T-cell (primary cell): ENCODE data around the gene CEP192. TPM values are rescaled to one million over a fixed set of nuclear protein-coding genes. Genes with fewer than 3 reads are reported as not detected.
"Not testable (repeated sequence)": the region's sequence is repeated elsewhere in the genome, so short reads cannot be mapped to it uniquely, and the experiment has no call there.

Experiments
- ATAC-seq, 4 experiments: fragments of 200-7000 bp in 3 of 4; fragments of 150-1000 bp in 1 of 4; cut with Tn5 transposase; replicated peaks in 1 of 4; 1 replicate in 3 of 4; 2 replicates in 1 of 4; pipeline ENCODE4 v1.10.0; 2021; ENCODE audit warnings: moderate library complexity in 3 of 4, mild to moderate bottlenecking in 2 of 4, moderate number of reproducible peaks in 1 of 4
- CTCF ChIA-PET, 2 donors: fragments of 300-600 bp; sonication (Branson Sonifier 250); formaldehyde crosslinking; loops; one replicate each; lab custom pipeline; 2022; ENCODE audit warnings: antibody characterized with exemption in 2 of 2; lab: Charles Lee
- POLR2A ChIA-PET, 2 donors: fragments of 300-600 bp; sonication (Branson Sonifier 250); formaldehyde crosslinking; loops; one replicate each; lab custom pipeline; 2022; ENCODE audit warnings: antibody characterized with exemption in 2 of 2; lab: Charles Lee
- DNase-seq, 35 experiments: peaks; one replicate each; pipeline versions ENCODE4 v3.0.0 to v3.0.0-alpha.2; 2013 to 2023
- H3K27ac ChIP-seq: one replicate; pipeline ENCODE4 v1.5.1; 2013; ENCODE audit warnings: low read length
- H3K27me3 ChIP-seq, 2 experiments: replicated peaks in 1 of 2; 1 replicate in 1 of 2; 2 replicates in 1 of 2; pipeline versions ENCODE4 v1.6.1 to v1.7.0; 2013; ENCODE audit warnings: low read length in 1 of 2, mixed read lengths in 1 of 2; ENCODE audit not compliant: control insufficient read depth in 2 of 2, insufficient read depth in 2 of 2; ENCODE audit errors: extremely low read depth in 1 of 2
- H3K36me3 ChIP-seq, 2 donors: 1 replicate in 1 of 2; 2 replicates in 1 of 2; pipeline versions ENCODE4 v1.6.1 to v1.7.0; 2013; ENCODE audit warnings: low read length in 1 of 2; ENCODE audit not compliant: control insufficient read depth in 2 of 2, insufficient read depth in 1 of 2; ENCODE audit errors: extremely low read depth in 1 of 2
- H3K4me1 ChIP-seq, 2 experiments: 1 replicate in 1 of 2; 2 replicates in 1 of 2; pipeline versions ENCODE4 v1.6.1 to v1.7.0; 2013; ENCODE audit warnings: low read length in 2 of 2, mixed read lengths in 1 of 2; ENCODE audit not compliant: insufficient read depth in 2 of 2, control insufficient read depth in 1 of 2; ENCODE audit errors: extremely low read depth in 1 of 2
- H3K4me3 ChIP-seq, 2 donors: 1 replicate in 1 of 2; 2 replicates in 1 of 2; pipeline versions ENCODE4 v1.5.1 to v1.7.0; 2013; ENCODE audit warnings: mild to moderate bottlenecking in 2 of 2, low read length in 1 of 2, moderate library complexity in 1 of 2; ENCODE audit not compliant: control insufficient read depth in 1 of 2; ENCODE audit errors: extremely low read depth in 1 of 2
- H3K9me3 ChIP-seq: 2 replicates; pipeline ENCODE4 v1.7.0; 2013
- H3K27ac Mint-ChIP-seq, 2 donors: one replicate each; pipeline ENCODE4 v1.8.0; 2020 to 2021; ENCODE audit warnings: mild to moderate bottlenecking in 2 of 2, mixed read lengths in 2 of 2
- H3K27me3 Mint-ChIP-seq, 2 donors: one replicate each; pipeline ENCODE4 v1.8.0; 2021 to 2022; ENCODE audit warnings: mixed read lengths in 2 of 2
- H3K36me3 Mint-ChIP-seq: one replicate; pipeline ENCODE4 v1.8.0; 2021; ENCODE audit warnings: mixed read lengths
- H3K4me1 Mint-ChIP-seq, 3 donors: one replicate each; pipeline ENCODE4 v1.8.0; 2020 to 2022; ENCODE audit warnings: mixed read lengths in 3 of 3, mild to moderate bottlenecking in 1 of 3
- H3K4me3 Mint-ChIP-seq, 3 donors: one replicate each; pipeline ENCODE4 v1.8.0; 2020 to 2022; ENCODE audit warnings: mild to moderate bottlenecking in 3 of 3, mixed read lengths in 3 of 3, moderate library complexity in 3 of 3
- H3K9me3 Mint-ChIP-seq, 3 donors: one replicate each; pipeline ENCODE4 v1.8.0; 2020 to 2022; ENCODE audit warnings: mixed read lengths in 3 of 3
- whole genome bisulfite sequencing: methylation state at CpG from one replicate; pipeline ENCODE4 v1.1.5; 2013; ENCODE audit warnings: missing lambda C conversion rate; ENCODE audit not compliant: insufficient coverage; 5-methylcytosine and 5-hydroxymethylcytosine counted together
- total RNA-seq, 35 experiments: library from RNA in 6 of 35; stranded (reverse) in 6 of 35; fragments of 120-200 nt in 1 of 35; gene quantifications; one replicate each; pipeline versions ENCODE4 v1.2.1 to v1.2.4 and lab custom pipeline; 2013 to 2026

Gene CEP192
- total RNA-seq, 5 donors from 2014 or later (not counting 1 experiment from before 2014, with no cell fraction given): 28.9 to 37.2 (median 32.9) TPM

DNA sequence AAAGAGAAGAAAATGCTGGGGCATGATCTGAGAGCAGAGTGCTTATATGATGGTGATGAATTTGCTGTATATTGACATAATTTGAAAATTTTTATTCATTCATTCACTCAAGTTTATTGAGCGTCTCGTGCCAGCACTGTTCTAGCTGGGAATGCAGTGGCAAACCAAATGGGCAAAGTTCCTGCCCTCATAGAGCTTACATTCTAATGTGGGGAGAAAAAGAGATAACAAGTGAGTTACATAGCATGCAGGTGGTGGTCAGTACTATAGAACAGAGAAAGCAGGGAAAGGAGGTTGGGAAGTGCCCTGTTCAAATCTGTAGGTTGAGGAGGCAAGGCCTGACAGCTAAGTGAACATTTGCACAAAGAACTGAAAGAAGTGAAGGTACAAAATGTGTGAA, 4.3 kb downstream of the CEP192 start:
- H3K27ac Mint-ChIP-seq: no peak overlapping the region
- no peaks in the 10 kb centered on the region for H3K27me3 Mint-ChIP-seq
- no peaks in the 10 kb centered on the region for H3K27me3 ChIP-seq
- POLR2A ChIA-PET: interaction anchor here in 1 of 2 donors (0.5 kb wide), 1 partner anchor 271 kb away, joined by 3 read pairs; no protein-coding TSS in a partner anchor
- H3K4me1 ChIP-seq: peaks cover 10 to 27% of the 10 kb centered on the region in 2 experiments
- H3K27ac ChIP-seq: no peak overlapping the region
- DNase-seq (no peak), ATAC-seq (no peak)
- H3K4me1 Mint-ChIP-seq: peaks cover 21 to 25% (median 24%) of the 10 kb centered on the region in 3 donors
- no peaks in the 10 kb centered on the region for H3K9me3 ChIP-seq
- H3K4me3 ChIP-seq: no peak overlapping the region
- H3K4me3 Mint-ChIP-seq: no peak overlapping the region
- CTCF ChIA-PET: no interaction called here
- no CpG with 5 or more reads among the region's 2 CpGs for WGBS
- no peaks in the 10 kb centered on the region for H3K9me3 Mint-ChIP-seq
- H3K36me3 Mint-ChIP-seq: peaks cover 5% of the 10 kb centered on the region
- H3K36me3 ChIP-seq: peaks cover 0 to 4% of the 10 kb centered on the region in 2 donors

DNA sequence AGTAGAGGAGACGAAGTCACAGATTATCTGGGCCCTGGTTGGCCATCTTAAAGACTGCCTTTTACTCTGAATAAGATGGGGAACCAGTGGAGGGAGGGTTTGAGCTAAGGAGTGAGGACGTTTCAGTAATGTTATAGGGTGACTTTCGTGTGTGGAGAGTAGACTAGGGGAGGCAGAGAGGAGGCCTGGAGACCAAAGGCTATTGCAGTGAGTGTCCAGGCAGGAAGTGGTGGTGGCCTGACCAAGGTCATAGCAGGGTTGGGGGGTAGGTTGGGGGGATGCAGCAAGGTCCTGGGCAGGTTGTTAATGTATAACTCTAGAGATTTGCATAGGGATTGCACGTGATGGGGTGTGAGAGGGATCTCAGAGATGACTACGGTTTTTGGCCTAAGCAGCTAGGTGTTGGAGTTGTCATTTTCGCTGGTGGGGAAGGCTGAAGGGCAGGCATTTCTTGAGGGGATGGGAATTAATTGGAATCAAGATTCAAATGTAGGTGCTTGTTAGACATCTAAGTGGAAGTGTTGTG, 4.9 kb downstream of the CEP192 start:
- H3K9me3 ChIP-seq: no peaks in the 10 kb centered on the region
- 88% methylated on average over 6 of the region's 6 CpGs for WGBS
- no peak for ATAC-seq
- DNase-seq: no peak
- ChIA-PET POLR2A (interaction anchor here in 1 of 2 donors (0.6 kb wide), 1 partner anchor 100 kb away, joined by 4 read pairs; no protein-coding TSS in a partner anchor), CTCF (no interaction called here)
- H3K4me1 ChIP-seq: peaks cover 9 to 24% of the 10 kb centered on the region in 2 experiments
- no peak overlapping the region for H3K4me3 ChIP-seq
- Mint-ChIP-seq H3K4me3 (no peak overlapping the region), H3K4me1 (peaks cover 16 to 22% (median 18%) of the 10 kb centered on the region in 3 donors), H3K27ac (no peak overlapping the region), H3K27me3 (no peaks in the 10 kb centered on the region), H3K9me3 (no peaks in the 10 kb centered on the region), H3K36me3 (peaks cover 5% of the 10 kb centered on the region)
- no peaks in the 10 kb centered on the region for H3K27me3 ChIP-seq
- H3K36me3 ChIP-seq: peaks cover 0 to 9% of the 10 kb centered on the region in 2 donors
- no peak overlapping the region for H3K27ac ChIP-seq

DNA sequence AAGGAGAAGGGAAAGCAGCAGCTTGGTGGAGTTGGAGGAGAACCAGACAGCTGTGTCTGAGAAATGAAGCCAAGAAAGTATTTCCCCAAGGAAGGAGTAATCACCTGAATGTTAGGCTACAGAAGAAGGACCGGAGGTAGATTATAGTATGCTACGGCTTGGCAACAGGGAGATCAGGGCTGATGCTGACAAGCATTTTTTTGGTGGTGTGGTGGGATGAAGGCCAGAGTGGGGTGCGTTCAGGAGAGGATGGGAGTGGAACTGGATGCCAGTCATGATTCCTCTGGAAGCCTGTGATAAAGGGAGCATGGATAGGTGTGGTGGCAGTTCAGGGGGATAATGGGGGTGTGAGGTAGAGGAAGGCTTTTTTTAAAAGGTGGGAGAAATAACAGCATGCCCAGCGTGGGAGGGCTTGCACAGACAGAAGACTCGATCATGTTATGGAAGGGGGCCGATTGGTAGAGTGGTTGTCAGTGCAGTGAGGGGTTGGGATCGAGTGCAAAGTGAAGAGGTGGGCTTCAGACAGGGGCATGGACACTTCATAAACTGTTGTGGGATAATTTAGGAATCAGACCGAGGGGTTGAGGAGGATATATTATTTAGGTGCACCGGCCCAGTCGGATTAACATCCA, 5.6 kb downstream of the CEP192 start:
- Histone ChIP-seq H3K9me3 (no peaks in the 10 kb centered on the region), H3K27ac (no peak overlapping the region), H3K27me3 (no peaks in the 10 kb centered on the region), H3K4me1 (peaks cover 9 to 24% of the 10 kb centered on the region in 2 experiments), H3K4me3 (no peak overlapping the region), H3K36me3 (peaks cover 4 to 14% of the 10 kb centered on the region in 2 donors)
- H3K27me3 Mint-ChIP-seq: no peaks in the 10 kb centered on the region
- WGBS: 94% methylated on average over 7 of the region's 10 CpGs
- H3K27ac Mint-ChIP-seq: no peak overlapping the region
- ChIA-PET POLR2A (interaction anchor here in 1 of 2 donors (0.6 kb wide), 1 partner anchor 100 kb away, joined by 4 read pairs; no protein-coding TSS in a partner anchor), CTCF (no interaction called here)
- no peak overlapping the region for H3K4me3 Mint-ChIP-seq
- H3K4me1 Mint-ChIP-seq: peaks cover 15 to 22% (median 16%) of the 10 kb centered on the region in 3 donors
- H3K9me3 Mint-ChIP-seq: no peaks in the 10 kb centered on the region
- H3K36me3 Mint-ChIP-seq: peaks cover 5% of the 10 kb centered on the region
- ATAC-seq: no peak
- no peak for DNase-seq

DNA sequence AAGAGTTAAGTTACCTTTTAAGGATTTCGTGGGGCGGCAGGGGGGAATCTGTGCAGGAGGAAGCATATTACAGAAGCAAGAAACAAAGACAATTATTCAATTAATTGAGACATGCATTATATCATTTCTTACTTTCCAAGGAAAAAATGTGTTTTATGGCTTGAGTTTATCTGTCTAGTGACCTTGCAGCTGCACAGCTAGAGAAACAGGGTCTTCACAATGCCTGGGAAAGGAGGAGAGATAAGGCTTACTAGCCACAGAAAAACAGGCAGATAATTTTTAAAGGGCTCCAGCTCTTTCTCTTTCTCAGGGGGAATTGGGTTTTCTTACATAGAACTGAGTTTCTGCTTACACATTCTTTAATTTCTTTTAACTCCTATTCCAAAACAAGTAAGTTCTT, 6.2 kb downstream of the CEP192 start:
- no CpG with 5 or more reads among the region's 2 CpGs for WGBS
- H3K9me3 Mint-ChIP-seq, H3K27me3 Mint-ChIP-seq, H3K9me3 ChIP-seq, H3K27ac ChIP-seq, H3K27ac Mint-ChIP-seq, DNase-seq, H3K4me3 Mint-ChIP-seq, H3K4me3 ChIP-seq, ATAC-seq, H3K27me3 ChIP-seq, POLR2A ChIA-PET, CTCF ChIA-PET, H3K36me3 Mint-ChIP-seq: not testable (repeated sequence)
- H3K4me1 Mint-ChIP-seq: peaks cover 15 to 22% (median 16%) of the 10 kb centered on the region in 3 donors
- Histone ChIP-seq H3K4me1 (peaks cover 5 to 20% of the 10 kb centered on the region in 2 experiments), H3K36me3 (peaks cover 4 to 14% of the 10 kb centered on the region in 2 donors)

DNA sequence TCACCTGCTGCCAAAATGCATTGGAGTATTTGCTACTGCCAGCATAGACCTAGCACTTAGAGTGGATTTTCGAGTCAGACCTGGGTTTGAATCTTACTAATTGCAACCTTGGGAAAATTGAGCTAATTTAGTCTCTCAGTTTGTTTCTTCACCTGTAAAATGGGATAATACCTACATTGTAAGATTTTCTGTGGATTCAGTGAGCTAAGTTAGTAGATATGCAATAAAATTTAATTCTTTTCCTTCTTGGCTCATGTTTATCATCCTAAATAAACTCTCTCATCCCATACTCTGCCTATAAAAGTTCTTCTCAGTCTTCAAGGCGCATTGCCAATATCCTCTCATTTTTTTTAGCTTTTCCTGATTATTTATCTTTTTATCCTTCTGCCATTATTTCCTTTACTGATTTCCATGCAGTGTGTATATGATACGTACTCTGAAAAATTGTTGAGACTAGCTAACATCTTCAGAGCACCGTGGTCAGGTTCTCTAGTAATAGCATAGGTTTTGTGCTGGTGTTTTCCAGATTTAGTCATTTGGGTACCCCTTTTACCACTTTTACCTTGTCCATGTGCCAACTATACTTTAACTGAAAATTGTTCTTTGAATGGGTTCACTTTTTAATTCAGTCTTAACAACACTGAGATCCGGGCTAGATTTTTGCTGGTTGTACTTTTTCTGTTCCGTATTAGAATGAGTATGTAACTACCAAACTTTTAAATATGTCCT, 7.3 kb downstream of the CEP192 start:
- Histone ChIP-seq H3K9me3 (no peaks in the 10 kb centered on the region), H3K4me1 (peaks cover 0 to 11% of the 10 kb centered on the region in 2 experiments), H3K36me3 (peaks cover 4 to 14% of the 10 kb centered on the region in 2 donors), H3K27ac (no peak overlapping the region), H3K4me3 (no peak overlapping the region), H3K27me3 (no peaks in the 10 kb centered on the region)
- DNase-seq (no peak), ATAC-seq (no peak)
- Mint-ChIP-seq H3K27me3 (no peaks in the 10 kb centered on the region), H3K9me3 (no peaks in the 10 kb centered on the region), H3K4me3 (no peak overlapping the region), H3K36me3 (peaks cover 5% of the 10 kb centered on the region), H3K4me1 (peaks cover 15 to 22% (median 16%) of the 10 kb centered on the region in 3 donors), H3K27ac (no peak overlapping the region)
- WGBS: 100% methylated on average over 1 of the region's 6 CpGs
- POLR2A ChIA-PET: interaction anchor here in 1 of 2 donors (0.5 kb wide), 1 partner anchor 641 kb away, joined by 3 read pairs; no protein-coding TSS in a partner anchor
- CTCF ChIA-PET: interaction anchor here in 1 of 2 donors (0.6 kb wide), 2 partner anchors 13 to 50 kb away, joined by 3 to 6 read pairs; no protein-coding TSS in a partner anchor

DNA sequence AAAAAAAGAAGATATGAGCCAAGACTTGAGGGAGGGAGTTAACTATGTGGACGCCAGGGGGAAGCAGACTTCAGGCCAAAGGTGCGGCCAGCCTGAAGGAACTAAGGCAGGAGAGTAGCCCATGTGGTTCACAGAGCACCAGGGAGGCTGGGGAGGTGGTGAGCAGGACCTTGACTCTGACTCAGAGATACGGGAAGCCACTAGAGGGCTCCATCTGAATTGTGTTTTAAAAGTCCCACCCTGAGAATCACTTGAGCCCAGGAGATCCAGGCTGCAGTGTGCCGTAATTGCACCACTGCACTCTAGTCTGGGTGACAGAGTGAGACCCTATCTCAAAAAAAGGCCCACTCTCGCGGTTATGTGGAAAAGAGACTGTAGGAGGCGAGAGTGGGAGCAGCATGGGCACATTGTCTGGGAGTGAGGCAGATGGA, 12.3 kb downstream of the CEP192 start:
- H3K27me3 Mint-ChIP-seq: no peaks in the 10 kb centered on the region
- ChIA-PET CTCF (no interaction called here), POLR2A (no interaction called here)
- ATAC-seq: no peak
- Histone ChIP-seq H3K4me3 (no peak overlapping the region), H3K9me3 (no peaks in the 10 kb centered on the region), H3K27ac (no peak overlapping the region), H3K36me3 (peaks cover 4 to 31% of the 10 kb centered on the region in 2 donors), H3K27me3 (no peaks in the 10 kb centered on the region), H3K4me1 (no peaks in the 10 kb centered on the region)
- 84% methylated on average over 6 of the region's 7 CpGs for WGBS
- H3K9me3 Mint-ChIP-seq: no peaks in the 10 kb centered on the region
- no peak overlapping the region for H3K27ac Mint-ChIP-seq
- H3K4me1 Mint-ChIP-seq: peaks cover 15 to 36% (median 24%) of the 10 kb centered on the region in 3 donors
- H3K4me3 Mint-ChIP-seq: no peak overlapping the region
- peaks cover 20% of the 10 kb centered on the region for H3K36me3 Mint-ChIP-seq
- DNase-seq: peak in 5 of 35 experiments; percentile 1 to 25 (median 2)
